Epithelial cell of esophagus (primary cell): Measurements from ENCODE around the gene RPTOR.

Experiments used
- DNase-seq: peaks from one replicate; pipeline ENCODE4 v3.0.0; 2010; ENCODE audit warnings: low read depth
- H3K4me3 ChIP-seq: 2 replicates; pipeline ENCODE4 v1.5.1; 2011; ENCODE audit warnings: mild to moderate bottlenecking, low read length, control low read depth
- CTCF ChIP-seq: IDR thresholded peaks from 2 replicates; pipeline ENCODE4 v1.5.1; 2011; ENCODE audit warnings: low read depth, mild to moderate bottlenecking, low read length, control low read depth, inconsistent platforms; ENCODE audit not compliant: insufficient read depth; ENCODE audit errors: missing control alignments

Gene RPTOR

DNA sequence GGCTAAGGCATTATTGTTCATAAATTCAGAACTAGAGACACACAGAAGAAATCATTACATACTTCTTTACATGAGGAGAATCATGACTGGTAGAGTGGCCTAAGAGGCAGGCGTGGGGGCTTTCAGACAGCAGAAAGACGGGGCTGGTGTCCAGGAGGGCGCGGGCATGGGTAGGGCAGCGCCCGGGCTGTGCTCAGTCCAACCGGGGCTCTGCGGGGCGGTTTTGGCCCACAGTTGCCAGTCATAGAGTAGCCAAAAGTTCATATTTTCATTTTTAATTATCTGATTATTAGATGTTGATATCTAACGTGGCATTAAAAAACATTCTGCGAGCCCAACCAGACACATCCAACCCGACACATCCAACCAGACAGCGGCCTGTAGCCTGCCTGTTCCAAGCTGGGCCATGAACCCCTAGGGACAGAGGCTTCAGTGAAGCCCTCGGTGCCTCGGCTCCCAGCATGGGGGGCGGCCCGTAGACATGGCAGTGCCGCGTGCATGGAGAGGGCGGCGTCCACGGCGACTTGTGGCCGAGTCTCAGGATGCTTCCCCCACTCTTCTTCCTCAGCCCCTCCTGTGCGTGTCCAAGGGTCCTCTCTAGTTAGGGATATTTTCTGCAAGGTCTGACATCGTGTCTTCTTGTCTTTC is 284.7 kb downstream of the RPTOR start:
- H3K4me3 ChIP-seq: no peak overlapping the region
- no peak for TF ChIP-seq CTCF

DNA sequence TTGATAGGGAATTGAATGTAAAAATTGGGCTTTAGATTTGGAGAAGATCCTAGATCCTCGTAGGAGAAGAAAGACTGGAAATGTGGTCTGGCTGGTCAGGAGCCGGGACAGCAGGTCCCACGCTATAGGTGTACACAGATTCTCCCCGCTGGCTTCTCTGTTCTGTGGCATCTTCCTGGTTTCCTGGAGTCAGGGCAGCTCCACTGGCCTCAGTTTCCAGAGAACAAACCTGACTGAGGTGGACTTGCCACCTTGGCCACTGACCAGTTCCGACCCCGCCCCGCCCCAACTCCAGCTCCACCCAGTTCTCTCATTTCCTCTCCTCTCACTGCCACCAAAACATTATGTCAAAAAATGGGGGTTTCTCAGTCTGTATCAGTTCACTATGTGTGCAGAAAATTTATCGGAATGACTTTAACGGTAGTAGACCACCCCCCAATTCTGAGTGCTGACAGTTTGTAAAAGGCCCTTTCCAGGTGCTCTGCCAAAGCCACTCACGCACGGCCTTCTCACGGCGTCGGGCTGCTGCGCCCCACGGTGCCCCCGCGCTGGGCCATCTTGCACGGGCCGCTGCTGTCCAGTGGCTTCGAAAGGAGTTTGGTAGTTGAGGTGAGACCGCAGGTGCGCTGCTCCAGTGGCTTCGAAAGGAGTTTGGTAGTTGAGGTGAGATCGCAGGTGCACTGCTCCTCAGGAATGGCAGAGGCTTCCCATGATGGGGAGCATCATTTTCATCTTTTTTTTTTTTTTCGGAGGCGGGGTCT is 285.6 kb downstream of the RPTOR start:
- DNase-seq: no peak
- no peak for TF ChIP-seq CTCF
- H3K4me3 ChIP-seq: no peak overlapping the region

More for the DNA sequence above, 284.7 kb downstream of the RPTOR start:
- DNase-seq: no peak

DNA sequence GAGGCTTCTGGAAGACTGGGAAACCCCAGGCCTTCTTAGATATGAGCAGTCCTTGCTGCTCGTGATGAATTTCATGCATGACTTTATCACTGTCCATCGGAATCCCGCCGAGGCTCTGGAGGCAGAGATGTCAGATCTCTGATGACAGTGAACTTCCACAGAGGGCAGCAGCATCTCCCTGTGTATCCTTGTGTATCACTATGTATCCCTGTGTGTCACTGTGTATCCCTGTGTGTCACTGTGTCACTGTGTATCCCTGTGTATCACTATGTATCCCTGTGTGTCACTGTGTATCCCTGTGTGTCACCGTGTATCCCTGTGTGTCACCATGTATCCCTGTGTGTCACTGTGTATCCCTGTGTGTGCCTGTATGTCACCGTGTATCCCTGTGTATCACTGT is 286.9 kb downstream of the RPTOR start:
- no peak for DNase-seq
- H3K4me3 ChIP-seq: no peak overlapping the region
- no peak for TF ChIP-seq CTCF

DNA sequence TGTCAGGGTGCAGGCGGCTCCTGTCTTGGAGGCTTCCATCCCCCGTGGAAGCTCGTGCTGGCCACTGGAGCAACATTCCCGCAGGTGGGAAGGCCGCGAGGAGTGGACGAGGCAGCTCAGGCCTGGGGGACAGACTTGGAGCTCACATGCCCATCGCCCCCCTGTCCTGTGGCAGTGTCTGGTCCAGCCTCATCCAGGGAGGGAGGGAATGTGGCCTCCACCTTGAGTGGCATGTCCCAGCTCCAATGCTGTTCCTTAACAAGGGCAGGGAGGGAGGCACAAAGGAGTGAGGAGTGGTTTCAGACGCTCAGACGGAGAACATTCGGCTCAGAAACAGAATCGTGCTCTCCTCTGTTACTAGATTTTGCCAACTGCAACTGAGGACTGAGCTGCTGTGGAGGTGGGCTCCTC is 287.6 kb downstream of the RPTOR start:
- peak overlapping the region; percentile 41 for H3K4me3 ChIP-seq
- TF ChIP-seq CTCF: no peak
- DNase-seq: peak; percentile 21

- peak; percentile 98 for DNase-seq
- H3K4me3 ChIP-seq: peak overlapping the region; percentile 41
- no peak for TF ChIP-seq CTCF
These were observed 288.4 kb downstream of the RPTOR start for GRCh38 chr17:80832888-80833583.

DNA sequence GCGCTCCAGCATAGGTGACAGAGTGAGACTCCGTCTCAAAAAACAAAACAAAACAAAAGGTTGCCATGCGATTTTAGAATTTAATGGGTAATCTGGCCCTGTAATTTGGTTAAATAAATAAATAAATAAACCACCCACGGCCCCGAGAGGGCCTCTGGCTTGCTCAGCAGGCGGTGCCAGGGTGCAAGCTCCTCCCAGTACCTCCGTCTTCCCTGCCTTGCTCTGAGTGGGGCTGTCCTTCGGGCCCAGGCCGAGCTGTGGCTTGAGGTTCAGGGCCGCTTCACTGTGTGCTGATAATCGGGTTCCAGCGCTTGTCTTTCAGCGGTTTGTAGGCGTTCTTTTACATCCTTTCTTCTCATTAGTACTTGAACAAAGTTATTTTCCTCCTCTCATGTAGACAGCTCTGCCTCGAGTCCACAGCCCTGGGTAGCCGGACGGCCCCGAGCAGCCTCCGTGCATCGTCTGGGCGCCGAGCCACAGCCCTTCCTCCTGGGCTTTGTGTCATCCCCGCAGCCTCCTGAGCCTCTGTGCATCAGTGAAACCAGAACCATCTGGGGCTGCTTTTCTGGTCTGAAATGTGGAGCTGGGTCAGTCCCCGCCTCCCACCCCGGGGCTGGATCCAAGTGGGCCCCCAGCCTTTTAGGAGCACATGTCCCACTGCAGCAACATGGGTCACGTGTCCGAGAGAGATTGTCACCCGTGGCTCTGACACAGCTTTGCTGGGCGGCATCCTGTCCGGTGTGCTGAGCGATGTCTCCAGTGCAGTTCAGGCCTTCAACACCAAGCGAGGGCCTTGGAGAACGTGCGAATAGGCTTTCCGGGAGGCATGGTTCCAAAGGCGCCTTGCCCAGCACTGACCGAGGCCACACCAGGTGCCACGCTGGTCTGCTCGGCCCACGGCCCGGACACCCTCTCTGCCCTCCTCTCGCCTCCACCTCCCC is 289.6 kb downstream of the RPTOR start:
- DNase-seq: no peak
- no peak overlapping the region for H3K4me3 ChIP-seq
- no peak for TF ChIP-seq CTCF
